GM12878 (cell line): ENCODE results near the gene SNAPC3.

Experiments used
- CREB1 ChIP-seq: IDR thresholded peaks from 2 replicates; pipeline ENCODE4 v1.6.1; 2012; ENCODE audit warnings: low read depth, mild to moderate bottlenecking, inconsistent platforms
- HCFC1 ChIP-seq: fragments of 150-350 bp; IDR thresholded peaks from 2 replicates; pipeline ENCODE4 v1.6.1; 2014; ENCODE audit warnings: low read length
- JUNB ChIP-seq: IDR thresholded peaks from 2 replicates; pipeline ENCODE4 v1.6.1; 2016; ENCODE audit warnings: antibody characterized with exemption, mild to moderate bottlenecking
- POLR2A ChIP-seq: IDR thresholded peaks from 2 replicates; pipeline ENCODE4 v1.6.1; 2011; ENCODE audit warnings: low read depth, mild to moderate bottlenecking, low read length
- SPI1 ChIP-seq: IDR thresholded peaks from 2 replicates; pipeline ENCODE4 v1.6.1; 2011; ENCODE audit warnings: low read depth, mild to moderate bottlenecking, low read length, moderate library complexity, borderline replicate concordance; ENCODE audit not compliant: insufficient read depth
- SUZ12 ChIP-seq: fragments of 200-600 bp; sonication (generic); IDR thresholded peaks from one replicate; pipeline ENCODE4 v1.6.1; 2018; ENCODE audit warnings: antibody characterized with exemption, mild to moderate bottlenecking; ENCODE audit not compliant: unreplicated experiment
- TF ChIP-seq, protein P1 (sequence below), 3 experiments: IDR thresholded peaks in 2 of 3; conservative IDR thresholded peaks in 1 of 3; 2 replicates each; pipeline ENCODE4 v1.5.1; 2011; ENCODE audit warnings: low read depth in 3 of 3, low read length in 3 of 3, mild to moderate bottlenecking in 3 of 3, control low read depth in 2 of 3, moderate library complexity in 2 of 3, inconsistent platforms in 1 of 3, mixed read lengths in 1 of 3; ENCODE audit not compliant: control insufficient read depth in 2 of 3, insufficient read depth in 1 of 3; ENCODE audit errors: extremely low read depth in 1 of 3
- TF ChIP-seq, protein P2 (sequence below): fragments of 450-650 bp; IDR thresholded peaks from 2 replicates; pipeline ENCODE4 v1.6.1; 2018; ENCODE audit warnings: borderline replicate concordance, mild to moderate bottlenecking; ENCODE audit not compliant: partially characterized antibody

DNA sequence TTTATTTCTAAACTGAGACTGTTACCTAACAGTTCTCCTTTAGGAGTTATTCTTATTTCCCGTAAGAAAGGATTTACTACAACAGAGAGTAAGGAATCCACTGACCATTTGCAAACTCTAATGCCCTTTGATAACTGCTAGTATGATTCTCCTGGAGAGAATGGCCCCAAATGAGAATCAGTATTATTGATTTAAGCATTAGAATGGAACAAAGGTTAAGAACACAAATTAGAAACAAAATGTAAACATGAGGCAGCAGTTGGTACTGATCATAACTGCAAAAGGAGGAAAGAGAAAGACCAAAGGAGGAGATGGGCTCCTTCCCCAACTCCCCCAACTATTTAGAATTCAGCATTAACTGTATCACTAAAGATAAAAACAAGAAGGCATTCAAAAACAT, 57.4 kb downstream of the SNAPC3 start:
- TF ChIP-seq, protein P1, sequence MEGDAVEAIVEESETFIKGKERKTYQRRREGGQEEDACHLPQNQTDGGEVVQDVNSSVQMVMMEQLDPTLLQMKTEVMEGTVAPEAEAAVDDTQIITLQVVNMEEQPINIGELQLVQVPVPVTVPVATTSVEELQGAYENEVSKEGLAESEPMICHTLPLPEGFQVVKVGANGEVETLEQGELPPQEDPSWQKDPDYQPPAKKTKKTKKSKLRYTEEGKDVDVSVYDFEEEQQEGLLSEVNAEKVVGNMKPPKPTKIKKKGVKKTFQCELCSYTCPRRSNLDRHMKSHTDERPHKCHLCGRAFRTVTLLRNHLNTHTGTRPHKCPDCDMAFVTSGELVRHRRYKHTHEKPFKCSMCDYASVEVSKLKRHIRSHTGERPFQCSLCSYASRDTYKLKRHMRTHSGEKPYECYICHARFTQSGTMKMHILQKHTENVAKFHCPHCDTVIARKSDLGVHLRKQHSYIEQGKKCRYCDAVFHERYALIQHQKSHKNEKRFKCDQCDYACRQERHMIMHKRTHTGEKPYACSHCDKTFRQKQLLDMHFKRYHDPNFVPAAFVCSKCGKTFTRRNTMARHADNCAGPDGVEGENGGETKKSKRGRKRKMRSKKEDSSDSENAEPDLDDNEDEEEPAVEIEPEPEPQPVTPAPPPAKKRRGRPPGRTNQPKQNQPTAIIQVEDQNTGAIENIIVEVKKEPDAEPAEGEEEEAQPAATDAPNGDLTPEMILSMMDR (IDR thresholded peaks at IDR 0.05 in 2 of 3, conservative IDR thresholded peaks at IDR 0.05 in 1 of 3; ENCODE audit: control insufficient read depth in 2 of 3, extremely low read depth in 1 of 3, insufficient read depth in 1 of 3, low read depth in 3 of 3, low read length in 3 of 3), result no peak
- TF ChIP-seq, protein P2, sequence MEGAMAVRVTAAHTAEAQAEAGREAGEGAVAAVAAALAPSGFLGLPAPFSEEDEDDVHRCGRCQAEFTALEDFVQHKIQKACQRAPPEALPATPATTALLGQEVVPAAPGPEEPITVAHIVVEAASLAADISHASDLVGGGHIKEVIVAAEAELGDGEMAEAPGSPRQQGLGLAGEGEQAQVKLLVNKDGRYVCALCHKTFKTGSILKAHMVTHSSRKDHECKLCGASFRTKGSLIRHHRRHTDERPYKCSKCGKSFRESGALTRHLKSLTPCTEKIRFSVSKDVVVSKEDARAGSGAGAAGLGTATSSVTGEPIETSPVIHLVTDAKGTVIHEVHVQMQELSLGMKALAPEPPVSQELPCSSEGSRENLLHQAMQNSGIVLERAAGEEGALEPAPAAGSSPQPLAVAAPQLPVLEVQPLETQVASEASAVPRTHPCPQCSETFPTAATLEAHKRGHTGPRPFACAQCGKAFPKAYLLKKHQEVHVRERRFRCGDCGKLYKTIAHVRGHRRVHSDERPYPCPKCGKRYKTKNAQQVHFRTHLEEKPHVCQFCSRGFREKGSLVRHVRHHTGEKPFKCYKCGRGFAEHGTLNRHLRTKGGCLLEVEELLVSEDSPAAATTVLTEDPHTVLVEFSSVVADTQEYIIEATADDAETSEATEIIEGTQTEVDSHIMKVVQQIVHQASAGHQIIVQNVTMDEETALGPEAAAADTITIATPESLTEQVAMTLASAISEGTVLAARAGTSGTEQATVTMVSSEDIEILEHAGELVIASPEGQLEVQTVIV, result no peak
- TF ChIP-seq HCFC1 (no peak), SUZ12 (no peak), JUNB (no peak), CREB1 (no peak), POLR2A (no peak), SPI1 (no peak)
